Activated CD4-positive, alpha-beta T cell treated with anti-CD3 and anti-CD28 coated beads, Interleukin-2, amount 50 U/mL, for 48 hours (primary cell): ENCODE measurements around the gene EDRF1.

Experiments
- DNase-seq, 2 experiments: peaks; one replicate each; pipeline ENCODE4 v3.0.0-alpha.2; 2020

EDRF1 gene

GRCh38 chr10:125795637-125796190, 76.2 kb downstream of the EDRF1 start:
- no peak for DNase-seq

GRCh38 chr10:125797424-125797823, 77.9 kb downstream of the EDRF1 start:
- DNase-seq = no peak

- no peak for DNase-seq
These were observed 78.6 kb downstream of the EDRF1 start for GRCh38 chr10:125797994-125798662.

- no peak for DNase-seq
These were observed 80.1 kb downstream of the EDRF1 start for GRCh38 chr10:125799451-125800182.

- DNase-seq = no peak
These were observed 82.1 kb downstream of the EDRF1 start for GRCh38 chr10:125801574-125801973.

GRCh38 chr10:125802131-125802530, 82.6 kb downstream of the EDRF1 start:
- no peak for DNase-seq

- DNase-seq = no peak
These were observed 83.2 kb downstream of the EDRF1 start for GRCh38 chr10:125802739-125803138.

- DNase-seq = no peak
These were observed 88.5 kb downstream of the EDRF1 start for GRCh38 chr10:125808047-125808446.

- no peak for DNase-seq
These were observed 91.7 kb downstream of the EDRF1 start for GRCh38 chr10:125811251-125811650.

- DNase-seq = no peak
These were observed 92.7 kb downstream of the EDRF1 start for GRCh38 chr10:125812128-125812750.
